GM19397 (cell line): ENCODE results near the gene TMCC2.

Source experiments
- ATAC-seq: cut with Tn5 transposase; IDR thresholded peaks from one replicate; pipeline ENCODE4 v1.9.1; 2021; ENCODE audit warnings: mild to moderate bottlenecking, moderate library complexity; ENCODE audit not compliant: unreplicated experiment

TMCC2 gene

GRCh38 chr1:205298191-205298994 is 70.6 kb downstream of the TMCC2 start:
- ATAC-seq = no peak

GRCh38 chr1:205300149-205300548 is 72.4 kb downstream of the TMCC2 start:
- no peak for ATAC-seq

GRCh38 chr1:205301205-205301821 is 73.6 kb downstream of the TMCC2 start:
- no peak for ATAC-seq

- no peak for ATAC-seq
These were observed 74.3 kb downstream of the TMCC2 start for GRCh38 chr1:205301842-205302588.

GRCh38 chr1:205303247-205303888 is 75.6 kb downstream of the TMCC2 start:
- ATAC-seq = no peak

GRCh38 chr1:205304046-205304694 is 76.4 kb downstream of the TMCC2 start:
- ATAC-seq = no peak

- ATAC-seq = no peak
These were observed 76.9 kb downstream of the TMCC2 start for GRCh38 chr1:205304695-205305070.

GRCh38 chr1:205306929-205307566 is 79.3 kb downstream of the TMCC2 start:
- ATAC-seq = no peak

- no peak for ATAC-seq
These were observed 82.0 kb downstream of the TMCC2 start for GRCh38 chr1:205309741-205310140.

- ATAC-seq = no peak
These were observed 83.4 kb downstream of the TMCC2 start for GRCh38 chr1:205310976-205311704.

- no peak for ATAC-seq
These were observed 85.3 kb downstream of the TMCC2 start for GRCh38 chr1:205312866-205313562.

- ATAC-seq = no peak
These were observed 86.0 kb downstream of the TMCC2 start for GRCh38 chr1:205313563-205314308.

GRCh38 chr1:205315008-205315618 is 87.4 kb downstream of the TMCC2 start:
- ATAC-seq = no peak

- no peak for ATAC-seq
These were observed 88.4 kb downstream of the TMCC2 start for GRCh38 chr1:205316161-205316566.

GRCh38 chr1:205317311-205317917 is 89.7 kb downstream of the TMCC2 start:
- ATAC-seq = no peak

- no peak for ATAC-seq
These were observed 90.7 kb downstream of the TMCC2 start for GRCh38 chr1:205318231-205318991.
